Activated T-cell treated with anti-CD3 and anti-CD28 coated beads, Interleukin-2, amount 50 U/mL, for 24 hours (primary cell): ENCODE measurements around the gene P2RX3.

ENCODE experiments used
- DNase-seq: peaks from one replicate; pipeline ENCODE4 v3.0.0-alpha.2; 2020
- H3K27ac Mint-ChIP-seq: 2 replicates; pipeline ENCODE4 v1.8.0; 2020; ENCODE audit warnings: mild to moderate bottlenecking, mixed read lengths
- H3K27me3 Mint-ChIP-seq: 2 replicates; pipeline ENCODE4 v1.8.0; 2020; ENCODE audit warnings: mixed read lengths
- H3K36me3 Mint-ChIP-seq: 2 replicates; pipeline ENCODE4 v1.8.0; 2020; ENCODE audit warnings: low read depth, mixed read lengths
- H3K4me1 Mint-ChIP-seq: 2 replicates; pipeline ENCODE4 v1.8.0; 2020; ENCODE audit warnings: low read depth, mixed read lengths
- H3K4me3 Mint-ChIP-seq: 2 replicates; pipeline ENCODE4 v1.8.0; 2020; ENCODE audit warnings: mild to moderate bottlenecking, moderate library complexity, mixed read lengths
- H3K9me3 Mint-ChIP-seq: 2 replicates; pipeline ENCODE4 v1.8.0; 2020; ENCODE audit warnings: mixed read lengths

Gene P2RX3

GRCh38 chr11:57315491-57315890 is 22.7 kb upstream of the P2RX3 start:
- H3K27ac Mint-ChIP-seq, result no peak overlapping the region
- H3K4me3 Mint-ChIP-seq, result no peak overlapping the region
- no peak for DNase-seq
- no peaks in the 10 kb centered on the region for H3K9me3 Mint-ChIP-seq
- peaks cover 18% of the 10 kb centered on the region for H3K4me1 Mint-ChIP-seq
- peaks cover 15% of the 10 kb centered on the region for H3K36me3 Mint-ChIP-seq
- no peaks in the 10 kb centered on the region for H3K27me3 Mint-ChIP-seq

DNA sequence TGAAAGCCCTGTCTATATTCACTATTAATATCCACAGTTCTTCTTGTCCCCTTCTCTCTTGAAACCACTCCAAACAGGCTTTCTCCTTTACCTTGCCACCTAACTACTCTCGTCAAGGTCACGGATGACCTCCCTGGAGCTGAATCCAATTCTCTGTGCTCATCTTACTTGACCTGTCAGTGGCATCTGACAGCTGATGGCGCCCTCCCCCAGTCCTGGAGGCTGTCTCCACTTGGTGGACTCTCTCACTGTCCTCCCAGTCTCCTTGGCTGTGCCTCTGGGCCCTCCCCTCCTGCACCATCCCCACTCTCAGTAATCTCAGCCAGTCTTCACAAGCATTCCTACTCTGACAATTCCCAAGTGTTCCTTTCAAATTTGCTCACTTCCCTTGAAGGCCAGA is 22.1 kb upstream of the P2RX3 start:
- Mint-ChIP-seq H3K27ac (no peak overlapping the region), H3K36me3 (peaks cover 20% of the 10 kb centered on the region), H3K4me1 (peaks cover 13% of the 10 kb centered on the region), H3K4me3 (no peak overlapping the region), H3K9me3 (no peaks in the 10 kb centered on the region), H3K27me3 (no peaks in the 10 kb centered on the region)
- DNase-seq, result no peak

DNA sequence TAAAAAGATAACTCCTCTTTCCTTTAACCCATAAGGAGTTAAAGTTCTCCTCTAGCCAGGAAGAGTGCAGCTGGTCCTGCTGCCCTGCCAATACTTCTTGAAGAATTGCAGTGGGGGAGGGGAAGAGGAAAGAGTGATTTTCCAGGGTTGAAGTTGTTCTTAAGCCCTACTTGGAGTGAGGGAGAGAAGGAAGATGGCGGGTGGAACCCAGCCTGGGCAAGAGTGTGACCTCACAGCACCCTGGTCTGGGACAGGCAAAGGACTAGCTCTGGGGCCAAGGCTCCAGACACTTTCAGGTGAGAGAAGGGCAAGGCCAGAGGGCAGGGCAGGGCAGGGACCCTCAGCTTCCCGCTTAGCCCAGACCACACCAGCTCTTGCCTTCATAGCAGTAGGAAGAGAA is 20.0 kb upstream of the P2RX3 start:
- H3K27ac Mint-ChIP-seq, result peak overlapping the region; percentile 6
- no peaks in the 10 kb centered on the region for H3K27me3 Mint-ChIP-seq

GRCh38 chr11:57320067-57320718 is 18.0 kb upstream of the P2RX3 start:
- Mint-ChIP-seq H3K36me3 (peaks cover 17% of the 10 kb centered on the region), H3K9me3 (no peaks in the 10 kb centered on the region), H3K27me3 (no peaks in the 10 kb centered on the region), H3K4me3 (no peak overlapping the region), H3K27ac (no peak overlapping the region), H3K4me1 (peaks cover 30% of the 10 kb centered on the region)
- DNase-seq, result no peak

More for the DNA sequence above, 20.0 kb upstream of the P2RX3 start:
- DNase-seq, result no peak
- no peaks in the 10 kb centered on the region for H3K9me3 Mint-ChIP-seq
- H3K36me3 Mint-ChIP-seq, result peaks cover 14% of the 10 kb centered on the region
- no peak overlapping the region for H3K4me3 Mint-ChIP-seq
- peaks cover 18% of the 10 kb centered on the region for H3K4me1 Mint-ChIP-seq

- Mint-ChIP-seq H3K27ac (no peak overlapping the region), H3K27me3 (no peaks in the 10 kb centered on the region), H3K4me1 (peaks cover 36% of the 10 kb centered on the region), H3K36me3 (peaks cover 24% of the 10 kb centered on the region), H3K9me3 (no peaks in the 10 kb centered on the region), H3K4me3 (no peak overlapping the region)
- DNase-seq, result no peak
Measured at GRCh38 chr11:57320719-57321387, 17.3 kb upstream of the P2RX3 start.

- no peak for DNase-seq
- Mint-ChIP-seq H3K27me3 (no peaks in the 10 kb centered on the region), H3K4me3 (no peak overlapping the region), H3K27ac (peak overlapping the region; percentile 11), H3K4me1 (peaks cover 44% of the 10 kb centered on the region), H3K9me3 (no peaks in the 10 kb centered on the region), H3K36me3 (peaks cover 31% of the 10 kb centered on the region)
Measured at GRCh38 chr11:57321388-57322255, 16.5 kb upstream of the P2RX3 start.

DNA sequence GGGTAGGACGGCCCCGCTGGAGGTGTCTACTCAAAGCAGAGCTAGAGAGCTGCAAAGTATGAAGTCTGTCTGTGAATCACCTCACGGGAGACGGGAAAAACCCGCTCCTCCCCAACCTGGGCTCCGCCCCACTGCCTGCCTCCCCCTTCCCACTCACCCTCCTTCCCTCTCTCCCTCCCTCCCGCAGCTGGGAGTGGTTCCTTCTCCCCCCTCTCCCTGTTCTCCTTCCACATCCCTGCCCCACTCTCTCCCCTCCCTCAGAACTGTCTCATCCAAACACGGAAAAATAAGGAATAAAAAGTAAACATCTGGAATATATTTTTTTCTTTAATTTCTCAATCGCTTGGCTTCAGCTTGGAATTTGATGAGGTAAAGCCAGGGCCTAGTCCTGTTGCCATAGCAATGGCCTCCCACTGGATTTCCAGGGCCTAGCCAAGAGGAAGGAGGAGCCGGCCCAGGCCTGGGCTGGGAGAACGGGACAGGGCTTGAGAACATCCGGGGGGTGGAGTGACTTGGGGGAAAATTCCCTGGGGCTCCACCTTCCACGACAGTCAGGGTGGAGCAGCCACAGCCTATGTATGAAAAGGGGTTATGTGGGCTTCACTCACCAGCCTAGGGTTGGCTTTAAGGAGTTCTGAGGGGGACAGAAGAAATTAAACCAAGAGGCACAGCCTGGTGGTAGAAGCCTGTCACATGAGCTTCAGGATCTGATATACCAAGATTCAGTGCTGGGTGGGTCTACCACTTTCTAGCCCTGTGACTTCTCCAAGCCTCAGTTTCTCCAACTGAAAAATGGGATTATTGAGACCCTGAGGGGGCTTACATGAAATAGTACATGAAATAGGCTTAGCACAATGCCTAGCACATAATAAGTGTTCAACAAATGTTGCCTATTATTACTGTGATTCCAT is 15.6 kb upstream of the P2RX3 start:
- H3K27me3 Mint-ChIP-seq, result no peaks in the 10 kb centered on the region
- peak overlapping the region; percentile 90 for H3K27ac Mint-ChIP-seq
- H3K4me1 Mint-ChIP-seq, result peaks cover 53% of the 10 kb centered on the region
- peak overlapping the region; percentile 82 for H3K4me3 Mint-ChIP-seq
- DNase-seq, result no peak
- peaks cover 40% of the 10 kb centered on the region for H3K36me3 Mint-ChIP-seq
- H3K9me3 Mint-ChIP-seq, result no peaks in the 10 kb centered on the region

DNA sequence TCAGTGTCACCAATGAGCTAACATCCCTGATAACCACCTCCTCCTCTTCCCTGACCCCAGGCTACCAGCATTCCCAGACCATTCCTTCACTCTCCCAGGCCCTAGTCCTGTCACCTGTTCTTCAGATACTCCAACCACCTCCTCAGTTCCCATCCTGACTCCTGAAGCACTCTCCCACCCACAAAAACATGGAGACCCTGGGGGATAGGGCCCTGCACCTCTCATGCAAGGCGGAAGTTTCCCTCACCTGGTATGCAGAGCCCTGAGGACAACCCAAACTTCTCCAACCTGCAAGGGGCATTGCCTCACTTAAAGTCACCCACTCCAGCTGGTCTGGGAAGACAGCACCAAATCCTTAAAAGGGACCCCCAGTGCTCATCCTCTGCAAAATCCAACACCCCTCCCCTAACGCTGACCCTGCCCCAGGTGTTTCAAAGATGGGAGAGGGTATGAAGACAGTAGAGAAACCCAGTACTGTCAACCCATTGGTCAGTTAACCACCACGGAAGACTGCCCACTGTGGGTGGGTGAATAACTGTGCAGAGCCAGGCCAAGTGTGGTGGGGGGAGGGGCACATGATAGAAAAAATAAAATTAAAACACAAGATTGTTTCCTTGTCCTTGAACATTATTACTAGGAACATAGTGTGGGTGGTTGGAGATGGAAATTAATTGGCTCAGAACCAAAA is 14.8 kb upstream of the P2RX3 start:
- Mint-ChIP-seq H3K4me3 (peak overlapping the region; percentile 82), H3K9me3 (no peaks in the 10 kb centered on the region), H3K27me3 (no peaks in the 10 kb centered on the region), H3K27ac (peak overlapping the region; percentile 90), H3K4me1 (peaks cover 57% of the 10 kb centered on the region), H3K36me3 (peaks cover 48% of the 10 kb centered on the region)
- DNase-seq, result no peak

DNA sequence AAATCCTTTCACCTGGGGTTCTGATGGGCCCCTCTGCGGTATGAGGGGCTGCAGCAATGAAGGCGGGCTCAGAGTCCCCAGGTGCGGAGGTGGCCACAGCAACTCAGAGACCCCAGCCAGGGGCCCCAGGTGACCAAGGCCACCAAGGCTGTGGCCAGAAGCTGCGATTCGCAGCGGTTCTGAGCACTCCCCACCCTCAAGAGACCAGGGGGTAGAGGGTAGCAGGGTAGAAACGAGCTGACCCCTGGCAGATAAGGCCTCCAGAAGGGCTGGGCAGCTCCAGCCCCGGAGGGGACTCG is 14.3 kb upstream of the P2RX3 start:
- H3K36me3 Mint-ChIP-seq, result peaks cover 53% of the 10 kb centered on the region
- H3K4me1 Mint-ChIP-seq, result peaks cover 59% of the 10 kb centered on the region
- peak overlapping the region; percentile 90 for H3K27ac Mint-ChIP-seq
- no peak for DNase-seq
- H3K9me3 Mint-ChIP-seq, result no peaks in the 10 kb centered on the region
- no peaks in the 10 kb centered on the region for H3K27me3 Mint-ChIP-seq
- H3K4me3 Mint-ChIP-seq, result peak overlapping the region; percentile 82

GRCh38 chr11:57324154-57324885 is 13.8 kb upstream of the P2RX3 start:
- peak overlapping the region; percentile 84 for H3K4me3 Mint-ChIP-seq
- H3K36me3 Mint-ChIP-seq, result peaks cover 55% of the 10 kb centered on the region
- peaks cover 61% of the 10 kb centered on the region for H3K4me1 Mint-ChIP-seq
- peak; percentile 57 for DNase-seq
- no peaks in the 10 kb centered on the region for H3K9me3 Mint-ChIP-seq
- peak overlapping the region; percentile 90 for H3K27ac Mint-ChIP-seq
- no peaks in the 10 kb centered on the region for H3K27me3 Mint-ChIP-seq

GRCh38 chr11:57324886-57325734 is 13.0 kb upstream of the P2RX3 start, which contains the start of gene TNKS1BP1:
TNKS1BP1 (minus strand) TSS chr11:57324952; CDS start chr11:57321885, 3,067 bp downstream.
- H3K36me3 Mint-ChIP-seq, result peaks cover 60% of the 10 kb centered on the region
- H3K4me3 Mint-ChIP-seq, result peak within 1 kb of the TSS; percentile 84
- H3K27ac Mint-ChIP-seq, result peak within 1 kb of the TSS; percentile 98
- DNase-seq, result peak; percentile 97
- H3K27me3 Mint-ChIP-seq, result no peaks in the 10 kb centered on the region
- peaks cover 67% of the 10 kb centered on the region for H3K4me1 Mint-ChIP-seq
- no peaks in the 10 kb centered on the region for H3K9me3 Mint-ChIP-seq

GRCh38 chr11:57325735-57326048 is 12.5 kb upstream of the P2RX3 start:
- H3K4me1 Mint-ChIP-seq, result peaks cover 73% of the 10 kb centered on the region
- no peak for DNase-seq
- peaks cover 63% of the 10 kb centered on the region for H3K36me3 Mint-ChIP-seq
- H3K27ac Mint-ChIP-seq, result peak overlapping the region; percentile 98
- H3K9me3 Mint-ChIP-seq, result no peaks in the 10 kb centered on the region
- peak overlapping the region; percentile 84 for H3K4me3 Mint-ChIP-seq
- no peaks in the 10 kb centered on the region for H3K27me3 Mint-ChIP-seq
